Suprapubic skin (tissue), 4 donors: ENCODE results near the gene DDX1. TPM values are rescaled to one million over a fixed set of nuclear protein-coding genes. Genes with fewer than 3 reads are reported as not detected.

Source experiments
- DNase-seq, 2 donors: peaks; one replicate each; pipeline ENCODE4 v3.0.0-alpha.2; 2019; ENCODE audit warnings: low spot score in 2 of 2
- H3K27ac ChIP-seq: fragments of 200-600 bp; sonication (generic); one replicate; pipeline ENCODE4 v1.5.1; 2019
- H3K27me3 ChIP-seq: fragments of 200-600 bp; sonication (generic); one replicate; pipeline ENCODE4 v1.5.1; 2019
- H3K36me3 ChIP-seq: fragments of 200-600 bp; sonication (generic); one replicate; pipeline ENCODE4 v1.5.1; 2019
- H3K4me1 ChIP-seq: fragments of 200-600 bp; sonication (generic); one replicate; pipeline ENCODE4 v1.5.1; 2019
- H3K4me3 ChIP-seq: fragments of 200-600 bp; sonication (generic); one replicate; pipeline ENCODE4 v1.5.1; 2019; ENCODE audit warnings: mild to moderate bottlenecking
- H3K9me3 ChIP-seq: fragments of 200-600 bp; sonication (generic); one replicate; pipeline ENCODE4 v1.5.1; 2019
- CTCF ChIP-seq, 2 donors: fragments of 200-600 bp in 1 of 2; fragments of 450-650 bp in 1 of 2; sonication (generic) in 1 of 2; IDR thresholded peaks; one replicate each; pipeline ENCODE4 v1.5.1; 2016 to 2019; ENCODE audit warnings: antibody characterized with exemption in 2 of 2, mild to moderate bottlenecking in 1 of 2, moderate library complexity in 1 of 2
- EP300 ChIP-seq: sonication (generic); formaldehyde crosslinking; IDR thresholded peaks from one replicate; pipeline ENCODE4 v1.6.1; 2017; ENCODE audit warnings: antibody characterized with exemption
- POLR2A ChIP-seq, 2 donors: fragments of 450-650 bp; IDR thresholded peaks; one replicate each; pipeline ENCODE4 v1.6.1; 2017; ENCODE audit warnings: antibody characterized with exemption in 2 of 2, mild to moderate bottlenecking in 2 of 2, moderate library complexity in 2 of 2
- POLR2AphosphoS5 ChIP-seq, 3 donors: sonication (generic); formaldehyde crosslinking; IDR thresholded peaks; one replicate each; pipeline ENCODE4 v1.6.1; 2017; ENCODE audit warnings: antibody characterized with exemption in 3 of 3
- WGBS: methylation state at CpG from one replicate; pipeline ENCODE4 v1.1.5; 2018; 5-methylcytosine and 5-hydroxymethylcytosine counted together
- total RNA-seq, 4 donors: library from RNA; depleted of rRNA; stranded (reverse); fragments of >200 nt; gene quantifications; one replicate each; pipeline ENCODE4 v1.1.0, GENCODE V29; 2016

Gene DDX1
- total RNA-seq, 4 donors from 2014 or later, result 40.9 to 62.1 (median 51.8) TPM

DNA sequence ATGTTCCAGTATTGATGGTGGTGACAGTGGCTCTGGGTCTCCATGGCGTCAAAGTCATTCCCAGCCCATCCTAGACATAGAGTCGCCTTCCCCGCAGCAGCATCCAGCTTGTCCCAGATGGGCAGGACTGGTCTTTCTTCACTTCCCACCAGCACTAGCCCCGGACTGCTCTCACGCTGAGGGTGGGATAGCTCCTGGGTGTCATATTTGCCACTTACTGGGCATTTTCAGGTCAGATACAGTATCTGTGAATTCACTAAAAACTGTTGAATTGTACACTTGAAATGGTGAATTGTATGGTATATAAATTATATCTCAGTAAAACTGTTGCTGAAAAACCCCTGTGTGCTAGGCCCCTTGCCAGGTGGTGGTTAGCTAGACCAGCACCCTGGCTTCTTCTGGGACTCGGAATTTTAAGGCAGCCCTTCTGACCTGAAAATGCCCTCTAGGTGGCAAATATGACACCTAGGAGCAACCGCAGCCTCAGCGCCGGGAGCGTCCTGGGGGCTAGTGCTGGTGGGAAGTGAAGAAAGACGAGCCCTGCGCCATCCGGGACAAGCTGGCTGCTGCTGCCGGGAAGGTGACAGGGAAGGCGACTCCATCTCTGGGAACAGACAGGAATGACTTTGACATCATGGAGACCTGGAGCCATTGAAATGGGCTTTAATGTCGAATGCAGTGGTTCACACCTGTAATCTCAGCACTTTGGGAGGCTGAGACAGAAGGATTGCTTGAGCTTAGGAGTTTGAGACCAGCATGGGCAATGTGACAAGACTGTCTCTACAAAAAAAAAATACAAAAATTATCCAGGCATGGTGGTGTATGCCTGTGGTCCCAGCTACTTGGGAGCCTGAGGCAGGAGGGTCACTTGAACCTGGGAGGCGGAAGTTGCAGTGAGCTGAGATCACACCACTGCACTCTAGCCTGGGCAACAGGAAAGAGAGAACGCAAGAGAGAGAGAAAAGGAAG lies 56.2 kb downstream of the DDX1 start:
- Histone ChIP-seq H3K9me3 (no peaks in the 10 kb centered on the region), H3K27ac (no peak overlapping the region), H3K4me1 (no peaks in the 10 kb centered on the region), H3K36me3 (no peaks in the 10 kb centered on the region), H3K27me3 (no peaks in the 10 kb centered on the region), H3K4me3 (no peak overlapping the region)
- no peak for DNase-seq
- WGBS, result 90% methylated on average over 18 of the region's 18 CpGs
- TF ChIP-seq POLR2A (IDR thresholded peaks at IDR 0.05), result no peak
- TF ChIP-seq POLR2AphosphoS5 (IDR thresholded peaks at IDR 0.05), result no peak

DNA sequence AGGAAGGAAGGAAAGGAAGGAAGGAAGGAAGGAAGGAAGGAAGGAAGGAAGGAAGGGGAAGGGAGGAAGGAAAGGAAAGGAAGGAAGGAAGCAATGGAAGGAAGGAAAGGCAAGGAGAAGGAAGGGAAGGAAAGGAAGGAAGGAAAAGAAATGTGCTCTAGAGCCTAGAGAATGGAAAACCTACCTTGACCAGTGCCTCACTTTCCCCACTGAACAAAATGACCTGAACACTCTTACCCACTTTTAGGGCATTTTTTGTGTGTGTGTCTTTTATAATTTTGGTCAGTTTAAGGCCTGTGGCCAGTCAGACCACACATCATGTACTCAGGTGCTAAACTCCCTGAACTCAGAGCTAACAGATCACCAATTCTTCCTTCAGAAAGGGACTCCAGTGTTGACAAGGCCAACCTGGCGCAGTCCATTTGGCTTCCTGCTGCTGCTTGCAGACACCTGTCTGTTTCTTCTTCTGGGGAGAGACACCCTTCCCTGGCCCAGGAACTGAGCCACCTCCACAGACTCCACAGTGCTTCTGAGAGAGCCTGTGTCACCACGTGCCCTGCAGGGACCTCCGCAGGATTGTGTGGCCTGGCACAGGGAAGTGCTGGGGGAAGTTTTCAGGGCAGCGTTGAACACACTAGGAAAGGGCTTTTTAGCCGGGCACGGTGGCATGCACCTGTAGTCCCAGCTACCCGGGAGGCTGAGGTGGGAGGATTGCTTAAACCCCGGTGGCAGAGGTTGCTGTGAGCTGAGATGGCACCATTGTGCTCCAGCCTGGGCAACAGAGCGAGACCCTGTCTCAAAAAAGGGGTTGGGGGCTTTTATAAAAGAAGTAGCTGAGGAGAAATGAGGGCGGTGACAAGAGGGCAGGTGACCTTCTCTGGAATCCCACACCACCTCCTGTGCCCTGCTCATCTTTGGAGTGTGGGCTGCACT lies 57.2 kb downstream of the DDX1 start:
- no peak for TF ChIP-seq CTCF (IDR thresholded peaks at IDR 0.05)
- TF ChIP-seq POLR2A (IDR thresholded peaks at IDR 0.05), result no peak
- no peak for TF ChIP-seq EP300
- TF ChIP-seq POLR2AphosphoS5 (IDR thresholded peaks at IDR 0.05), result no peak
- DNase-seq, result no peak
- Histone ChIP-seq H3K4me1 (no peaks in the 10 kb centered on the region), H3K27ac (no peak overlapping the region), H3K9me3 (no peaks in the 10 kb centered on the region), H3K27me3 (no peaks in the 10 kb centered on the region), H3K4me3 (no peak overlapping the region), H3K36me3 (no peaks in the 10 kb centered on the region)
- 74% methylated on average over 8 of the region's 10 CpGs for WGBS

DNA sequence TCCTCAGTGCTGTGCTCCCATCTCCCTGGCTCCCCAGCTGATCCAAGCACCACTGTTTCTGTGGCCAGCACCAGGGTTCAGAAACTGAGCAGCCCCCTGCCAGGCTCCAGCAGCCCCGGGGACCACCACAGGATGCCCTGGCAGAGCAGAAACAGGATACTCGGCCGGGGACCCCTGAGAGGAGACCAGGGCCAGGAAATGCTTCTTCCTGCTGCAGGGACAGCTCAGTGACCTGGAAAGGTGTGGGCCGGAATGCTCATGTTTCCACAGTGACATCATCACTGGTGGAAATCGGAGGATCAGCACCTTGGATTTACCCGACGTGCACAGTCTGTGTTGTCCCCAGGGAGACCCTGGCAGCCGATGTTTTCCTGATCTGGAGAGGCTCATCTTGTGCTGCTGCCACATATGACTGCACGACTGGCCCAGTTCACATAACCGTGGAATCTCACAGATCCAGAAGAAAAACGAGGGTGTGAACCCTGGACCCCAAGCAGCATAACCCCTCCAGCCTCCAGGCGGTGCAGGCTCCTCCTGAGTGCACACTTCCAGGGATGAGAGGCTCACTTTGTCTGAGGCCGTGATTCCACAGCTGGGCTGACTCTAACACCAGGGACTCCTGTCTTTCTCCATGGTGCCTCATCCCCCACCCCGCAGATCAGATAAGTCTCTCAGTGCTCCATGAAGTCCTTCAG lies 58.0 kb downstream of the DDX1 start:
- H3K27ac ChIP-seq, result no peak overlapping the region
- H3K4me1 ChIP-seq, result no peaks in the 10 kb centered on the region
- no peak for TF ChIP-seq CTCF (IDR thresholded peaks at IDR 0.05)
- TF ChIP-seq POLR2AphosphoS5 (IDR thresholded peaks at IDR 0.05), result no peak
- no peak for TF ChIP-seq POLR2A (IDR thresholded peaks at IDR 0.05)
- no peak for TF ChIP-seq EP300
- no peak overlapping the region for H3K4me3 ChIP-seq
- no peaks in the 10 kb centered on the region for H3K9me3 ChIP-seq
- DNase-seq, result no peak
- H3K36me3 ChIP-seq, result no peaks in the 10 kb centered on the region
- 80% methylated on average over 11 of the region's 14 CpGs for WGBS
- H3K27me3 ChIP-seq, result no peaks in the 10 kb centered on the region

- no peak for DNase-seq
- Histone ChIP-seq H3K27me3 (no peaks in the 10 kb centered on the region), H3K4me1 (no peaks in the 10 kb centered on the region), H3K4me3 (no peak overlapping the region), H3K36me3 (no peaks in the 10 kb centered on the region), H3K27ac (no peak overlapping the region), H3K9me3 (no peaks in the 10 kb centered on the region)
- 87% methylated on average over 9 of the region's 11 CpGs for WGBS
- TF ChIP-seq EP300 (no peak), POLR2AphosphoS5 (IDR thresholded peaks at IDR 0.05) (no peak), CTCF (IDR thresholded peaks at IDR 0.05) (no peak), POLR2A (IDR thresholded peaks at IDR 0.05) (no peak)
Observed at GRCh38 chr2:15650616-15651366, 59.1 kb downstream of the DDX1 start.

DNA sequence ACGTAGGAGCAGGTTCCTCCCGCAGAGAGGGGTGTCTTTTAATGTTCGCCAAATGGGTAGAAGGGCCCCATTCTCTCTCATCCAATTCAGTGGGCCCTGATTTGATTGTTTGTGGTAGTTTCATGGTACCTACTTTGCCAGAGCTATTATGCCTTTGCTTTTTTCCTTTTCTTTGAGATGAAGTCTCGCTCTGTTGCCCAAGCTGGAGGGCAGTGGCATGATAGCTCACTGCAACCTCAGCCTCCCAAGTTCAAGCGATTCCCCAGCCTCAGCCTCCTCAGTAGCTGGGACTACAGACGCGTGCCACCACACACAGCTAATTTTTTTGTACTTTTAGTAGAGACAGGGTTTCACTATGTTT lies 59.7 kb downstream of the DDX1 start:
- Histone ChIP-seq H3K27ac (no peak overlapping the region), H3K27me3 (no peaks in the 10 kb centered on the region), H3K9me3 (no peaks in the 10 kb centered on the region), H3K4me1 (no peaks in the 10 kb centered on the region), H3K4me3 (no peak overlapping the region), H3K36me3 (no peaks in the 10 kb centered on the region)
- DNase-seq, result no peak
- WGBS, result 96% methylated on average over 7 of the region's 7 CpGs
- no peak for TF ChIP-seq CTCF (IDR thresholded peaks at IDR 0.05)
- TF ChIP-seq EP300, result no peak
- no peak for TF ChIP-seq POLR2AphosphoS5 (IDR thresholded peaks at IDR 0.05)
- TF ChIP-seq POLR2A (IDR thresholded peaks at IDR 0.05), result no peak
